Naive thymus-derived CD4-positive, alpha-beta T cell (primary cell): ENCODE results near the gene NCF2. TPM values are rescaled to one million over a fixed set of nuclear protein-coding genes. Genes with fewer than 3 reads are reported as not detected.
A peak's percentile ranks its signal among the peaks of the same experiment; 100 is the strongest.

Experiments used
- ATAC-seq: fragments of 150-1000 bp; cut with Tn5 transposase; 2 replicates; pipeline ENCODE4 v1.10.0; 2021; ENCODE audit warnings: mild to moderate bottlenecking, moderate library complexity
- CTCF ChIA-PET: fragments of 350-600 bp; sonication (Branson Sonifier 250); formaldehyde crosslinking; loops from one replicate; lab custom pipeline; 2021; ENCODE audit warnings: antibody characterized with exemption; lab: Charles Lee
- POLR2A ChIA-PET: fragments of 350-600 bp; sonication (Branson Sonifier 250); formaldehyde crosslinking; loops from one replicate; lab custom pipeline; 2021; ENCODE audit warnings: antibody characterized with exemption, inconsistent platforms; lab: Charles Lee
- DNase-seq, 9 donors: peaks; one replicate each; pipeline versions ENCODE4 v3.0.0 to v3.0.0-alpha.2; 2020 to 2022; ENCODE audit warnings: mixed read lengths in 1 of 9
- H3K27ac ChIP-seq: one replicate; pipeline ENCODE4 v1.7.0; 2013; ENCODE audit warnings: mild to moderate bottlenecking, low read depth, low read length, moderate library complexity
- H3K27me3 ChIP-seq, 2 donors: one replicate each; pipeline ENCODE4 v1.7.0; 2013; ENCODE audit warnings: low read length in 2 of 2, mild to moderate bottlenecking in 2 of 2, moderate library complexity in 2 of 2; ENCODE audit not compliant: control insufficient read depth in 2 of 2, insufficient read depth in 2 of 2
- H3K36me3 ChIP-seq, 3 experiments: 1 replicate in 2 of 3; 2 replicates in 1 of 3; pipeline ENCODE4 v1.7.0; 2013; ENCODE audit warnings: low read length in 3 of 3, mild to moderate bottlenecking in 3 of 3, moderate library complexity in 1 of 3; ENCODE audit not compliant: insufficient read depth in 3 of 3, control insufficient read depth in 2 of 3
- H3K4me1 ChIP-seq, 2 donors: one replicate each; pipeline ENCODE4 v1.7.0; 2013; ENCODE audit warnings: low read length in 2 of 2, mild to moderate bottlenecking in 2 of 2, moderate library complexity in 1 of 2; ENCODE audit not compliant: control insufficient read depth in 2 of 2, insufficient read depth in 2 of 2
- H3K4me3 ChIP-seq: 2 replicates; pipeline ENCODE4 v1.7.0; 2013; ENCODE audit warnings: mild to moderate bottlenecking, low read length
- H3K9me3 ChIP-seq, 3 experiments: 1 replicate in 2 of 3; 2 replicates in 1 of 3; pipeline ENCODE4 v1.7.0; 2013; ENCODE audit warnings: low read length in 3 of 3; ENCODE audit not compliant: control insufficient read depth in 2 of 3
- H3K27ac Mint-ChIP-seq, 9 donors: one replicate each; pipeline ENCODE4 v1.8.0; 2020 to 2022; ENCODE audit warnings: mixed read lengths in 9 of 9, mild to moderate bottlenecking in 8 of 9, moderate library complexity in 5 of 9, inconsistent platforms in 2 of 9
- H3K27me3 Mint-ChIP-seq, 5 donors: one replicate each; pipeline ENCODE4 v1.8.0; 2021 to 2022; ENCODE audit warnings: mixed read lengths in 5 of 5, mild to moderate bottlenecking in 1 of 5
- H3K36me3 Mint-ChIP-seq, 5 donors: one replicate each; pipeline ENCODE4 v1.8.0; 2020 to 2022; ENCODE audit warnings: mixed read lengths in 5 of 5, mild to moderate bottlenecking in 3 of 5, inconsistent platforms in 1 of 5
- H3K4me1 Mint-ChIP-seq, 7 donors: one replicate each; pipeline ENCODE4 v1.8.0; 2020 to 2022; ENCODE audit warnings: mixed read lengths in 7 of 7, mild to moderate bottlenecking in 3 of 7, inconsistent platforms in 1 of 7
- H3K4me3 Mint-ChIP-seq, 10 donors: one replicate each; pipeline ENCODE4 v1.8.0; 2020 to 2022; ENCODE audit warnings: mild to moderate bottlenecking in 10 of 10, mixed read lengths in 10 of 10, moderate library complexity in 6 of 10, inconsistent platforms in 2 of 10
- H3K9me3 Mint-ChIP-seq, 11 donors: one replicate each; pipeline ENCODE4 v1.8.0; 2020 to 2022; ENCODE audit warnings: mixed read lengths in 11 of 11, mild to moderate bottlenecking in 4 of 11, inconsistent platforms in 1 of 11, moderate library complexity in 1 of 11
- intact Hi-C, 2 donors: fragments of 100-400 bp; cut with micrococcal nuclease; formaldehyde crosslinking; loops; one replicate each; pipeline ENCODE4 v1.15.1; 2023
- polyA plus RNA-seq, 2 donors: library from polyadenylated mRNA; unstranded; fragments of 300-500 nt; fragmentation: Illumina TruSeq; gene quantifications; one replicate each; pipeline ENCODE4 v1.2.3, GENCODE V29; 2021
- total RNA-seq, 6 experiments: library from RNA in 5 of 6; stranded (reverse) in 5 of 6; gene quantifications; 1 replicate in 5 of 6; 2 replicates in 1 of 6; pipeline ENCODE4 v1.2.3 and lab custom pipeline; 2021 to 2026

NCF2 gene
- total and polyA plus RNA-seq, 7 experiments from 2014 or later = 0.43 to 145 (median 3.8) TPM

DNA sequence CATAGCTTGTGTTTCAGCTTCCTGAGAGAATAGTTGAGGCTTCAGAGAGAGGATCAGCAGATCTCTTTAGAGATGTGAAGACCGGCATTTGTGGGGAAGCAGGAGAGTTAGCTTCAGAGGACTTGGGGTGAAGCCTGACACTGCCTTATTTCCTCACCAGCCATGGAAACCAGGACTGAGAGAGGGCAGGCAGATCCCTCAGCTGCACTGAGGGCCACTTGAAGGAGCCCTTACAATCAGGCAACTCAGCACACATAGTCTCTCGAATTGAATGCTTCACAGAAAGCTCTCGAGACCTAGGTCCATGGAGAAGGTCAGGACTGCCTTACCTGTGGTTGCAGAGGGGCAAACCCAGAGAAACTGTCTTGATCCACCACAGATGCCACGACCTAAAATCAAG is 19.8 kb downstream of the NCF2 start:
- Histone ChIP-seq H3K27ac (no peak overlapping the region), H3K9me3 (no peaks in the 10 kb centered on the region), H3K4me1 (peaks cover 0 to 6% of the 10 kb centered on the region in 2 donors), H3K4me3 (no peak overlapping the region), H3K36me3 (no peaks in the 10 kb centered on the region), H3K27me3 (no peaks in the 10 kb centered on the region)
- POLR2A ChIA-PET = no interaction called here
- ATAC-seq (no peak), DNase-seq (no peak)
- peaks cover 0 to 23% (median 0%) of the 10 kb centered on the region in 5 donors for H3K27me3 Mint-ChIP-seq
- intact Hi-C loops = no loop called here
- peak overlapping the region in 1 of 9 donors; percentile 26 for H3K27ac Mint-ChIP-seq
- H3K4me3 Mint-ChIP-seq = no peak overlapping the region
- peaks cover 0 to 21% (median 9%) of the 10 kb centered on the region in 7 donors for H3K4me1 Mint-ChIP-seq
- CTCF ChIA-PET = no interaction called here
- H3K9me3 Mint-ChIP-seq = no peaks in the 10 kb centered on the region
- H3K36me3 Mint-ChIP-seq = peaks cover 0 to 21% (median 0%) of the 10 kb centered on the region in 5 donors

DNA sequence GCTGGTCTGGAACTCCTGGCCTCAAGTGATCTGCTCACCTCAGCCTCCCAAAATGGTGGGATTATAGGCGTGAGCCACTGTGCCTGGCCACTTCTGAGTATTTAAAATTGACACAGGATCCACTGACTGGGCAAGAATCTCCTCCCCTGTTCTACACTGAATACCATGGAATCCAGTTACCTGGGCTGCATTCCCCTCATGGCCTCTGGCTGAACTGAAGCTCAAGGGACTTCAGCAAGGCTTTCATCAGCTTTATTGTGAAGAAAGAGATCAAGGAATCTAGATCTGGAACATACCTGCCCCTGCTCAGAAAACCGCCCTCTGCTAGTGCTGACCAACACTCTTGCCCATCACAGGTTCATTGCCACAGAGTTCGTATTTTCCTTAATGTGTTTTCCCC is 20.5 kb downstream of the NCF2 start:
- Mint-ChIP-seq H3K9me3 (no peaks in the 10 kb centered on the region), H3K27me3 (peaks cover 0 to 23% (median 0%) of the 10 kb centered on the region in 5 donors), H3K4me3 (no peak overlapping the region), H3K36me3 (peaks cover 0 to 24% (median 0%) of the 10 kb centered on the region in 5 donors), H3K4me1 (peaks cover 0 to 21% (median 9%) of the 10 kb centered on the region in 7 donors), H3K27ac (no peak overlapping the region)
- Histone ChIP-seq H3K4me3 (no peak overlapping the region), H3K36me3 (no peaks in the 10 kb centered on the region), H3K27me3 (no peaks in the 10 kb centered on the region), H3K27ac (no peak overlapping the region), H3K9me3 (no peaks in the 10 kb centered on the region), H3K4me1 (peaks cover 0 to 6% of the 10 kb centered on the region in 2 donors)
- ATAC-seq (no peak), DNase-seq (no peak)
- ChIA-PET CTCF (no interaction called here), POLR2A (no interaction called here)
- intact Hi-C loops = no loop called here

DNA sequence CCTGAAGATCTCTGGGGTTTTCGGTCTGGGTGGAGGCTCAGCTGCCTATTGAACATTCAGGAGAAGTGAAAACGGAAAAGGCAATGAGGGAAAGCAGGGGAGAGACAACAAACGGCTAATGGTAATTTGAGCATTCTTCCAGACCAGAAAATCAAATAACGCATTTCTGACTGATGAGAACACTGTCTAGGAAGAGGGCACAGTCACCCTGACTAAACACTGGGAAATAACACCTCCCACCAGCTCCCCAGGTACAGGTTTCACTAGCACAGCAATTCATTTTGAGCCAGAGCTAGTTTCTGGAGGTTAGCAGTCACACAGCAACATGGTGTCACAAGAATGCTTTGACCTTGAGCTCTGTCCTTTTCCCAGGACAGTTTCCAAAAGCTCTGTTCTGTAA is 21.1 kb downstream of the NCF2 start:
- POLR2A ChIA-PET = no interaction called here
- Mint-ChIP-seq H3K4me1 (peaks cover 0 to 21% (median 9%) of the 10 kb centered on the region in 7 donors), H3K9me3 (no peaks in the 10 kb centered on the region), H3K27me3 (peaks cover 0 to 23% (median 0%) of the 10 kb centered on the region in 5 donors), H3K27ac (no peak overlapping the region), H3K4me3 (no peak overlapping the region), H3K36me3 (peaks cover 0 to 24% (median 0%) of the 10 kb centered on the region in 5 donors)
- no peaks in the 10 kb centered on the region for H3K36me3 ChIP-seq
- no peak overlapping the region for H3K27ac ChIP-seq
- ATAC-seq = no peak
- DNase-seq = no peak
- H3K4me1 ChIP-seq = peaks cover 0 to 6% of the 10 kb centered on the region in 2 donors
- CTCF ChIA-PET = no interaction called here
- intact Hi-C loops = no loop called here
- no peaks in the 10 kb centered on the region for H3K9me3 ChIP-seq
- H3K4me3 ChIP-seq = no peak overlapping the region
- H3K27me3 ChIP-seq = no peaks in the 10 kb centered on the region

DNA sequence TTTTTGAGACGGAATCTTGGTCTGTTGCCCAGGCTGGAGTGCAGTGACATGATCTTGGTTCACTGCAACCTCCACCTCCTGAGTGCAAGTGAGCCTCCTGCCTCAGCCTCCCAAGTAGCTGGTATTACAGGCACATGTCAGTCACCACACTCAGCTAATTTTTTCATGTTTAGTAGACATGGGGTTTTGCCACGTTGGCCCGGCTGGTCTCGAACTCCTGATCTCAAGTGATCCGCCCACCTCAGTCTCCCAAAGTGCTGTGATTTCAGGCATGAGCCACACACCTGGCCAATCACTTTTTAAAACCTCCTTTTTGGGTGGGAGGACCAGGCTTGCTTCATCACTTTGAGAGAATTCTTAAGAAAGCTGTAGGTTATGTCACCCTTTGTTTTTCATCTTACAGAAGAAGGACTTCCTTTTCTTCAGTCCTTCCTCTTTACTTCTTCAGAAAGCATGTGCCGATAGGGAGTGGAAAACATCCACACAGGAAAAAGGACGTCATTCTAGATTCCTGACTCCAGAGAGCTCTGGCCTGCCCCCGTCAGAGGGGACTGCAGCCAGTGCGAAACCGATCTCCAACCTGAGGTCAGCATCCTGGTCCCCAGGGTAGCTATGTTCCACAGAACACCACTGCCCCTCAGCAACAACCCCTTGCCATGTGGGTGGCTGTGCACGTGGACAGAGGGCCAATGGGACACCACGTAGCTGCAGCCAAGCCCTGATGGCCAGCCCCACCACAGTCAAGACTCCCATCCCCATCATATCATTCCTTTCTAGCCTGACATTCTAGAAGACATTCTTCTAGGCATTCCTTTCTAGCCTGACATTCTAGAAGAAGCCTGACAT is 21.9 kb downstream of the NCF2 start:
- ChIA-PET POLR2A (no interaction called here), CTCF (no interaction called here)
- Histone ChIP-seq H3K4me1 (peaks cover 0 to 6% of the 10 kb centered on the region in 2 donors), H3K4me3 (no peak overlapping the region), H3K27me3 (no peaks in the 10 kb centered on the region), H3K27ac (no peak overlapping the region), H3K36me3 (no peaks in the 10 kb centered on the region), H3K9me3 (no peaks in the 10 kb centered on the region)
- Mint-ChIP-seq H3K4me1 (peaks cover 0 to 22% (median 9%) of the 10 kb centered on the region in 7 donors), H3K27me3 (peaks cover 0 to 23% (median 0%) of the 10 kb centered on the region in 5 donors), H3K36me3 (peaks cover 0 to 24% (median 0%) of the 10 kb centered on the region in 5 donors), H3K9me3 (no peaks in the 10 kb centered on the region), H3K4me3 (no peak overlapping the region), H3K27ac (no peak overlapping the region)
- DNase-seq = no peak
- intact Hi-C loops = no loop called here
- ATAC-seq = peak; percentile 48

DNA sequence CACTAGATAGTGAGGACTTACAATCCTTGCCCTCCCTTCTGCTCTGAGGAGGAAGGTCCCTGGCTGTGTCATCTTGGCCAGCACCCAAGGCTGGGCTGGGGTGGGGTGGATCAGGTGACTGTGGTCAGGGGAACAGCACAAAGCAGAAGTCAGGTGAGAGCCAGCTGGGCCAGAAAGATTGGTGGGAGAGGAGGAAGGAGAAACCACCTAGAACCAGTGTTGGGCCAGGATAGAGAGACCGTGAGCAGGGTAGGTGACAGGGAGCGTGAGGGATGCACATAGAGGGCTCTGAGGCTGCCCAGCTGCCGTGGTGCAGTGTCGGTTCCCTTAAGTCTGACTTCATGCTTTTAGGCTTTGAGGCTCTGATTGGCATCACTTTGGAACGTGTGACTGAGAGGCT is 22.7 kb downstream of the NCF2 start:
- no peak overlapping the region for H3K27ac ChIP-seq

DNA sequence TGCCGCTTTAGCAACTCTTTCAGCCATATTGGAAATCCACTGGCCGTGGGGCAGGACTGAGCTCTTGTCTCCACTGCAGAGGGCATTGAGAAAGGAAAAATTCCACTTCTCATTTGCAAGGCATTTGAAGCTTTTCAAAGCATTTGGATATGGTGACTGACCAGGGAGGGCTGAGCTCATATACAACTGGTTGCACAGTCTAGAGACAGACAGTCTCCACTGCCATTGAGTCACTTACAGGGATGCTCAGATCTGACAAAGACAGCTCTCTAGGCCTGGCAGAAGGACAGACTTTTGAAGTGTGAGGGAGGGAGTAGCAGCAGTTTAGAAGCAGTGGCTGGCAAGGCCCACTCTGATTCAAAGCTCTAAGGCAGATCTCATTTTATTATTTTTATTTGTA is 24.2 kb downstream of the NCF2 start:
- Histone ChIP-seq H3K4me3 (no peak overlapping the region), H3K9me3 (no peaks in the 10 kb centered on the region), H3K27ac (no peak overlapping the region), H3K36me3 (no peaks in the 10 kb centered on the region), H3K4me1 (peaks cover 0 to 6% of the 10 kb centered on the region in 2 donors), H3K27me3 (no peaks in the 10 kb centered on the region)
- CTCF ChIA-PET = no interaction called here
- peaks cover 0 to 22% (median 0%) of the 10 kb centered on the region in 5 donors for H3K36me3 Mint-ChIP-seq
- DNase-seq = no peak
- no peak for ATAC-seq
- H3K4me1 Mint-ChIP-seq = peaks cover 0 to 23% (median 9%) of the 10 kb centered on the region in 7 donors
- H3K27ac Mint-ChIP-seq = no peak overlapping the region
- peaks cover 0 to 9% (median 0%) of the 10 kb centered on the region in 5 donors for H3K27me3 Mint-ChIP-seq
- H3K9me3 Mint-ChIP-seq = no peaks in the 10 kb centered on the region
- H3K4me3 Mint-ChIP-seq = no peak overlapping the region
- intact Hi-C loops = no loop called here
- POLR2A ChIA-PET = no interaction called here

More for the DNA sequence above, 22.7 kb downstream of the NCF2 start:
- intact Hi-C loops = no loop called here
- Mint-ChIP-seq H3K36me3 (peaks cover 0 to 28% (median 0%) of the 10 kb centered on the region in 5 donors), H3K27me3 (peaks cover 0 to 23% (median 0%) of the 10 kb centered on the region in 5 donors), H3K27ac (peak overlapping the region in 3 of 9 donors; percentile 17 to 38 (median 36)), H3K9me3 (no peaks in the 10 kb centered on the region), H3K4me1 (peaks cover 0 to 23% (median 9%) of the 10 kb centered on the region in 7 donors), H3K4me3 (peak overlapping the region in 1 of 10 donors; percentile 7)
- ATAC-seq (peak; percentile 76), DNase-seq (no peak)
- ChIA-PET CTCF (no interaction called here), POLR2A (no interaction called here)
- Histone ChIP-seq H3K9me3 (no peaks in the 10 kb centered on the region), H3K4me3 (no peak overlapping the region), H3K36me3 (no peaks in the 10 kb centered on the region), H3K4me1 (peaks cover 0 to 6% of the 10 kb centered on the region in 2 donors), H3K27me3 (no peaks in the 10 kb centered on the region)
